Common myeloid progenitor, CD34-positive (primary cell): ENCODE data around the gene FAM234B.

Experiments used
- CTCF ChIA-PET: fragments of 350-600 bp; sonication (Branson Sonifier 250); formaldehyde crosslinking; loops from one replicate; lab custom pipeline; 2021; ENCODE audit warnings: antibody characterized with exemption; lab: Charles Lee
- POLR2A ChIA-PET: fragments of 350-600 bp; sonication (Branson Sonifier 250); formaldehyde crosslinking; loops from one replicate; lab custom pipeline; 2021; ENCODE audit warnings: antibody characterized with exemption; lab: Charles Lee
- DNase-seq, 3 donors: peaks; one replicate each; pipeline versions ENCODE4 v3.0.0 to v3.0.0-alpha.2; 2013
- H3K27ac ChIP-seq, 2 experiments: 1 replicate in 1 of 2; 2 replicates in 1 of 2; pipeline ENCODE4 v1.7.0; 2013; ENCODE audit warnings: inconsistent platforms in 2 of 2, low read length in 2 of 2, mild to moderate bottlenecking in 2 of 2, low read depth in 1 of 2, moderate library complexity in 1 of 2; ENCODE audit not compliant: severe bottlenecking in 2 of 2, insufficient read depth in 1 of 2, poor library complexity in 1 of 2
- H3K27me3 ChIP-seq, 5 experiments: replicated peaks in 2 of 5; 1 replicate in 3 of 5; 2 replicates in 2 of 5; pipeline versions ENCODE4 v1.6.1 to v1.7.0; 2013; ENCODE audit warnings: low read length in 4 of 5, mild to moderate bottlenecking in 2 of 5, moderate library complexity in 2 of 5, inconsistent platforms in 1 of 5; ENCODE audit not compliant: insufficient read depth in 5 of 5, control insufficient read depth in 4 of 5
- H3K36me3 ChIP-seq, 4 experiments: 1 replicate in 2 of 4; 2 replicates in 2 of 4; pipeline versions ENCODE4 v1.6.1 to v1.7.0; 2013; ENCODE audit warnings: low read length in 3 of 4, control low read depth in 1 of 4, mild to moderate bottlenecking in 1 of 4; ENCODE audit not compliant: control insufficient read depth in 4 of 4, insufficient read depth in 4 of 4
- H3K4me1 ChIP-seq, 4 experiments: 1 replicate in 3 of 4; 2 replicates in 1 of 4; pipeline versions ENCODE4 v1.6.1 to v1.7.1; 2013; ENCODE audit warnings: low read length in 3 of 4, mild to moderate bottlenecking in 3 of 4, control low read depth in 1 of 4, inconsistent platforms in 1 of 4, moderate library complexity in 1 of 4; ENCODE audit not compliant: control insufficient read depth in 4 of 4, insufficient read depth in 4 of 4; ENCODE audit errors: control extremely low read depth in 1 of 4
- H3K4me3 ChIP-seq, 7 experiments: 1 replicate in 4 of 7; 2 replicates in 3 of 7; pipeline versions ENCODE4 v1.5.1 to v1.7.0; 2013; ENCODE audit warnings: mild to moderate bottlenecking in 7 of 7, low read length in 6 of 7, moderate library complexity in 6 of 7, inconsistent platforms in 2 of 7, low read depth in 2 of 7, control low read depth in 1 of 7; ENCODE audit not compliant: insufficient read depth in 4 of 7, control insufficient read depth in 1 of 7; ENCODE audit errors: extremely low read depth in 1 of 7
- H3K9me3 ChIP-seq, 5 experiments: 1 replicate in 4 of 5; 2 replicates in 1 of 5; pipeline versions ENCODE4 v1.6.1 to v1.7.1; 2013; ENCODE audit warnings: low read length in 4 of 5, mild to moderate bottlenecking in 2 of 5, inconsistent platforms in 1 of 5, low read depth in 1 of 5, moderate library complexity in 1 of 5; ENCODE audit not compliant: control insufficient read depth in 4 of 5, insufficient read depth in 2 of 5; ENCODE audit errors: control extremely low read depth in 1 of 5
- WGBS: methylation state at CpG from one replicate; pipeline ENCODE4 v1.1.5; 2013; ENCODE audit not compliant: insufficient coverage; 5-methylcytosine and 5-hydroxymethylcytosine counted together

Gene FAM234B

GRCh38 chr12:12999271-12999958 is 44.8 kb upstream of the FAM234B start:
- Histone ChIP-seq H3K4me1 (peaks cover 7 to 51% (median 33%) of the 10 kb centered on the region in 4 experiments), H3K9me3 (no peaks in the 10 kb centered on the region), H3K27me3 (no peaks in the 10 kb centered on the region), H3K27ac (peak overlapping the region in 1 of 2 experiments; percentile 51), H3K4me3 (peak overlapping the region; percentile 43 to 86 (median 81)), H3K36me3 (peaks cover 0 to 13% (median 0%) of the 10 kb centered on the region in 4 experiments)
- ChIA-PET CTCF (interaction anchor here (14.8 kb wide), 1 partner anchor 211 kb away, joined by 123 read pairs; no protein-coding TSS in a partner anchor), POLR2A (interaction anchor here (0.7 kb wide), 1 partner anchor 213 kb away, joined by 3 read pairs; no protein-coding TSS in a partner anchor)
- DNase-seq, result peak in 2 of 3 donors; percentile 13 to 23
- 44% methylated on average over 21 of the region's 22 CpGs for WGBS

DNA sequence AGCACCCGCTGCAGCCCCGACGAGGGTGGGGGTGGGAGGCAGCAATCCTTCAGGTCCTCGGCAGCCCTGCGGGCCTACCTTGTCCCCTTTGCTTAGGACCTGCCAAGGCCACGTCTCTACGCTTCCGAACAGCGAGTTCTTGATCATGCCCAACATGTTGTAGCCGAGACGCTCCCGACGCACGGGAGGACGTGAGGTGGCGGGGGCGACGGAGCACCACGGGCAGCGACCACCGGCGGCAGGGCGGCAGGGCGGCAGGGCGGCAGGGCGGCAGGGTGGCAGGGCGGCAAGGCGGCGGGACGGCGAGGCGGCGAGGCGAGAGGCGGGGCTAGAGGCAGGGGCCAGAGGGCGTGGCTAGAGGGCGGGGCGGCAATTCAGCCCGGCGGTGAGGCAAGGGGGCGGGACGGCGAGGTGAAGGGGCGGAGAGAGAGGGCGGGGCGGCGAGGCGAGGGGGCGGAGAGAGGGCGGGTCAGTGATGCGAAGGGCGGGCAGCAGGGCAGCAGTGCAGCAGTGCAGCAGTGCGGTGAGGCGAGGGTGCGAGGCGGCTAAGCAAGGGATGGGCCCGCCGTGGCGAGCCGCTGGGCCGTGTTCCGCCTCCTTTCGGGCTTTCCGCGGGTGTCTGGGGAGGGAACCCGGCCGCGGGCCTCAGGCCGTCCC is 44.1 kb upstream of the FAM234B start, which contains the start of gene HEBP1:
TSS of gene HEBP1 (minus strand) at position 307 of the 657 bp plus-strand sequence. CDS start at position 156, 151 bp downstream.
- CTCF ChIA-PET, result interaction anchor here (14.8 kb wide), 1 partner anchor 210 kb away, joined by 123 read pairs; no protein-coding TSS in a partner anchor
- H3K4me1 ChIP-seq, result peaks cover 7 to 51% (median 33%) of the 10 kb centered on the region in 4 experiments
- no peaks in the 10 kb centered on the region for H3K9me3 ChIP-seq
- POLR2A ChIA-PET, result no interaction called here
- H3K36me3 ChIP-seq, result peaks cover 0 to 12% (median 0%) of the 10 kb centered on the region in 4 experiments
- under 1% methylated on average over 62 of the region's 69 CpGs for WGBS
- peak within 1 kb of the TSS; percentile 43 to 71 for H3K27ac ChIP-seq
- DNase-seq, result peak; percentile 87 to 92 (median 91)
- no peaks in the 10 kb centered on the region for H3K27me3 ChIP-seq
- peak within 1 kb of the TSS; percentile 43 to 90 (median 83) for H3K4me3 ChIP-seq

DNA sequence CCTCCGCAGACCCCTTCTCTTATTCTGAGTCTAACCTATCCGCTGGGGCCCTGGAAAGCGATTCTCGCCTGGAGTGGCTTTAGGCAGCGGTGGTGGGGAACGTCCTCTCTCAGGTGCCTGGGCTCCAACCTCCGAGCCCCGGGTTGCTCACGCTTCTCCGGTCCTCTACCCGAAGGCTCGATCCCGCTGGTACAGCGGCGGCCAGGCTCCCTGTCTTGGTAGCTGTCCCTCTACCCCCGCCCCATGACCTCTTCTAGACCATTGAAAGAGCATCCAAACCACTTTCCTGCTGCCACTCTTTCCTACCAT is 43.6 kb upstream of the FAM234B start:
- DNase-seq, result no peak
- Histone ChIP-seq H3K9me3 (no peaks in the 10 kb centered on the region), H3K27ac (peak overlapping the region; percentile 43 to 71), H3K4me3 (peak overlapping the region; percentile 42 to 90 (median 77)), H3K36me3 (peaks cover 0 to 9% (median 0%) of the 10 kb centered on the region in 4 experiments), H3K4me1 (peaks cover 7 to 51% (median 33%) of the 10 kb centered on the region in 4 experiments), H3K27me3 (no peaks in the 10 kb centered on the region)
- POLR2A ChIA-PET, result no interaction called here
- WGBS, result under 1% methylated on average over 16 of the region's 16 CpGs
- CTCF ChIA-PET, result interaction anchor here (0.6 to 1.3 kb wide), 3 partner anchors 207 to 869 kb away, joined by 3 to 5 read pairs (median 4); no protein-coding TSS in a partner anchor

DNA sequence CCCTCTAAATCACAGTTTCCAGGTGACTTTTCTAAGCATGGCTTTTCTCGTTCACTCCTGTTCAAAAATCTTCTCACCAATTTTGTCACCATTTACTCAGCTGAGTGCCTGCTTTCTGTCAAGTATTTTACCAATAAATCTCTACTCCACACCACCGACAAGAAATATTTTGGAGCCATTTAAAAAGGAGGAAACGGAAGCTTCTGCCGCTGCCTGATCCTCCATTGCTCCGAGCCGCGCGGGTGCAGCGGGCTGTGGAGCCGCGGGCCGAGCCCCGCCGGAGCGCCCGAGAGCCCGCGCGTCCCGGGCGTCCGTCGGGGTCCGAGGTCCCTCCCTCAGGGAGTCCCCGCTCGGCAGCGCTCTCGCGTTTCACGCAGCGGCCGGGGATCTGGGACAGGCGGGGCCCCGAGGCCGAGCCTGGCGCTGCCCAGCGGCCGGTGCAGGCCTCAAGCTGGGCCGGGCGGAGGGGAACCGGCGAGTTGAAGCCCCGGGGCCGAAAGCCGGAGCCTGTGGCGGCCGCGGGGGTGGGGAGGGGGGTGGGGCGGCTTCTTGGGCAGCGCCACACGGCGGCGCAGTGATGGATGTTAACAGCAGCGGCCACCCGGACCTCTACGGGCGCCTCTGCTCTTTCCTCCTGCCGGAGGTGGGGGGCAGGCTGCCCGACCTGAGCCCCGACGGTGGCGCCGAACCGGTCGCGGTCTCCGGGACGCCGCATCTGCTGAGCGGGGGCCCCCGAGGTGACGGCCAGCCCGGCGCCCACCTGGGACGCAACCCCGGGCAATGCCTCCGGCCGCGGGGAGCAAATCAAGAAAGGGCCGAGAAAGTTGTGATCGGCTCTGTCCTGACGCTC is 43.0 kb upstream of the FAM234B start:
- ChIA-PET CTCF (interaction anchor here (0.6 to 1.3 kb wide), 3 partner anchors 206 to 868 kb away, joined by 3 to 5 read pairs (median 4); no protein-coding TSS in a partner anchor), POLR2A (no interaction called here)
- peak; percentile 65 to 82 (median 73) for DNase-seq

DNA sequence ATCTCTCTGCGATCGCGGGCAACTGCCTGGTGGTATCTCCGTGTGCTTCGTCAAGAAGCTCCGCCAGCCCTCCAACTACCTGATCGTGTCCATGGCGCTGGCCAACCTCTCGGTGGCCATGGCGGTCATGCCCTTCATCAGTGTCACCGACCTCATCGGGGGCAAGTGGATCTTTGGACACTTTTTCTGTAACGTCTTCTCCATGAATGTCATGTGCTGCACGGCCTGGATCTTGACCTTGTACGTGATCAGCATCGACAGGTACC is 42.5 kb upstream of the FAM234B start:
- peak overlapping the region in 1 of 2 experiments; percentile 71 for H3K27ac ChIP-seq
- peaks cover 7 to 45% (median 33%) of the 10 kb centered on the region in 4 experiments for H3K4me1 ChIP-seq
- WGBS, result 37% methylated on average over 13 of the region's 16 CpGs
- H3K9me3 ChIP-seq, result no peaks in the 10 kb centered on the region
- H3K4me3 ChIP-seq, result peak overlapping the region; percentile 32 to 90 (median 77)
- ChIA-PET CTCF (interaction anchor here (1.3 kb wide), 1 partner anchor 210 kb away, joined by 3 read pairs; no protein-coding TSS in a partner anchor), POLR2A (no interaction called here)
- DNase-seq, result no peak
- peaks cover 0 to 9% (median 0%) of the 10 kb centered on the region in 4 experiments for H3K36me3 ChIP-seq
- no peaks in the 10 kb centered on the region for H3K27me3 ChIP-seq

More for the DNA sequence above, 43.0 kb upstream of the FAM234B start:
- no peaks in the 10 kb centered on the region for H3K9me3 ChIP-seq
- H3K4me3 ChIP-seq, result peak overlapping the region; percentile 42 to 90 (median 77)
- WGBS, result under 1% methylated on average over 75 of the region's 82 CpGs
- H3K4me1 ChIP-seq, result peaks cover 7 to 51% (median 33%) of the 10 kb centered on the region in 4 experiments
- H3K27ac ChIP-seq, result peak overlapping the region; percentile 43 to 71
- H3K27me3 ChIP-seq, result no peaks in the 10 kb centered on the region
- H3K36me3 ChIP-seq, result peaks cover 0 to 9% (median 0%) of the 10 kb centered on the region in 4 experiments

DNA sequence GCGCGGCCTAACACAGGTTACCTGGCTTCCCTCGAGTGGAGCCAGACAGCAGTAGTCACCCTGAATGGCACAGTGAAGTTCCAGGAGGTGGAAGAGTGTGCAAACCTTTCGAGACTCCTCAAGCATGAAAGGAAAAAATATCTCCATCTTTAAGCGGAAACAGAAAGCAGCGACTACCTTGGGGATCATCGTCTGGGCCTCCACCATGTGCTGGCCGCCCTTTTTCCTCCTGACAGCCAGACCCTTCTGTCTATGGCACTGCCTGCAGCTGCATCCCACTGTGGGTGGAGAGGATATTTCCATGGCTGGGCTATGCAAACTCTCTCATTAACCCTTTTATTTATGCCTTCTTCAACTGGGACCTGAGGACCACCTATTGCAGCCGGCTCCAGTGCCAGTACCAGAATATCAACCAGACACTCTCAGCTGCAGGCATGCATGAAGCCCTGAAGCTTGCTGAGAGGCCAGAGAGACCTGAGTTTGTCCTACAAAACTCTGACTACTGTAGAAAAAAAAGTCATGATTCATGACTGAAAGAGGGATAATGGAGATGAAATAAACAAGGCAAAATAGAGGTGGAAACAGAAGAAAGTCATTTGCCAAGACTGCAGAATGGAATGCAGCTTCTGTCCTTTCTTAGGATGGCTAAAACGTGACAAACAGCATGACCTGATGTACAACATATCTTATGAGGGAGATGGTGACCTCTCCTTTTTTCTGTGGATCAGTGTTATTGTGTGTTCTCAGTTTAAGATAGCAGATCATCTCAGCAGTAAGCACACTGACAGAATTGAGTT is 41.7 kb upstream of the FAM234B start:
- CTCF ChIA-PET, result interaction anchor here (0.8 to 1.0 kb wide), 2 partner anchors 43 to 206 kb away, joined by 3 to 4 read pairs; no protein-coding TSS in a partner anchor
- DNase-seq, result no peak
- H3K27me3 ChIP-seq, result no peaks in the 10 kb centered on the region
- H3K4me1 ChIP-seq, result peaks cover 5 to 38% (median 30%) of the 10 kb centered on the region in 4 experiments
- peaks cover 0 to 4% (median 0%) of the 10 kb centered on the region in 4 experiments for H3K36me3 ChIP-seq
- peak overlapping the region in 5 of 7 experiments; percentile 63 to 90 (median 81) for H3K4me3 ChIP-seq
- 99% methylated on average over 10 of the region's 10 CpGs for WGBS
- POLR2A ChIA-PET, result no interaction called here
- H3K27ac ChIP-seq, result no peak overlapping the region
- no peaks in the 10 kb centered on the region for H3K9me3 ChIP-seq
